GM10266 (cell line): ENCODE results near the gene SOS1.

Source experiments
- DNase-seq: peaks from one replicate; pipeline ENCODE4 v3.0.0; 2012; ENCODE audit errors: extremely low spot score
- TF ChIP-seq, protein P1 (sequence below): IDR thresholded peaks from 2 replicates; pipeline ENCODE4 v1.5.1; 2012; ENCODE audit warnings: mild to moderate bottlenecking, low read depth; ENCODE audit not compliant: control insufficient read depth, insufficient read depth; ENCODE audit errors: missing control alignments

Gene SOS1

DNA sequence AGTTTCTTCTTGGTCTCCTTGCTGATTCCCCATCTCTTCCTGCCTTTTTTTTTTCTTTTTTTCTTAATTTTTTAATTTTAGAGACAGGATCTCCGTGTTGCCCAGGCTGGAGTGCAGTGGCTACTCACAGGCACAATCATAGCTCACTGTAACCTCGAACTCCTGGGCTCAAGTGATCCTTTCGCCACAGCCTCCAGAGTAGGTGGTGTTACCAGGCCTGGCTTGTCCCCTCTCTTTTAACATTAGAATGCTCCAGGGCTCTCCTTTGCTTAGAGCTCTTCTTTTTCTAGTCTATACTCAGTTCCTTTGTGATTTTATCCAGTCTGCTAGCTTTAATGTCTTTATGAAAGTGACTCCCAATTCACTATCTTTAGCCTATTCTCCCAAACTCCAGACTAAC, 141.9 kb downstream of the SOS1 start:
- TF ChIP-seq, protein P1, sequence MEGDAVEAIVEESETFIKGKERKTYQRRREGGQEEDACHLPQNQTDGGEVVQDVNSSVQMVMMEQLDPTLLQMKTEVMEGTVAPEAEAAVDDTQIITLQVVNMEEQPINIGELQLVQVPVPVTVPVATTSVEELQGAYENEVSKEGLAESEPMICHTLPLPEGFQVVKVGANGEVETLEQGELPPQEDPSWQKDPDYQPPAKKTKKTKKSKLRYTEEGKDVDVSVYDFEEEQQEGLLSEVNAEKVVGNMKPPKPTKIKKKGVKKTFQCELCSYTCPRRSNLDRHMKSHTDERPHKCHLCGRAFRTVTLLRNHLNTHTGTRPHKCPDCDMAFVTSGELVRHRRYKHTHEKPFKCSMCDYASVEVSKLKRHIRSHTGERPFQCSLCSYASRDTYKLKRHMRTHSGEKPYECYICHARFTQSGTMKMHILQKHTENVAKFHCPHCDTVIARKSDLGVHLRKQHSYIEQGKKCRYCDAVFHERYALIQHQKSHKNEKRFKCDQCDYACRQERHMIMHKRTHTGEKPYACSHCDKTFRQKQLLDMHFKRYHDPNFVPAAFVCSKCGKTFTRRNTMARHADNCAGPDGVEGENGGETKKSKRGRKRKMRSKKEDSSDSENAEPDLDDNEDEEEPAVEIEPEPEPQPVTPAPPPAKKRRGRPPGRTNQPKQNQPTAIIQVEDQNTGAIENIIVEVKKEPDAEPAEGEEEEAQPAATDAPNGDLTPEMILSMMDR, result no peak
- DNase-seq, result no peak

DNA sequence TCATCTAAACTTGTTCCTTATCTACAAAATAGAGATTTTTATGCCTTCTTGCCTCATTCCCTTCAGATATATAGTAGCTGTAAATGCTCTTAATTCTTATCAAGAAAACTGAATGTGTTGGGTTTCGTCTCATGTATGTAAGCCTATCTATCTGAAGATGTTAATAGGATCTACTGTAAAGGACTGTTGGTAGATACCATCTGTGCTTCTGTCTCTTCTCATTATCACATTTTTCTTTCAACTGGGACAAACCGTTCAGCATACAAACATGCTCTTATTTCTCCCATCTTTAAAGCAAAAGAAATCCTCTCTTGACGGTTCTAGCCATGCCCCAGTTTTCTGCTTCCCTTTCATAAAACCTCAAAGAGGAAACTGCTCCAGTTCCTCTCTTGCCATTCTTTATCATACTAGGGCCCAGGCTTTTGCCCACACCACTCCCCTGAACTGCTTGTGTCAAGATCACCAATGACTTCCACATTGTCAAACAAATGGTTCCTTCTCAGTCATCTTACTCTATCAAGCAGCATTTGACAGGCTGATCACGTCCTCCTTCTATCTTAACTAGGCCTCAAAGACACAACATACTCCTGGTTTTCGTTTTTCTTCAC, 142.5 kb downstream of the SOS1 start:
- TF ChIP-seq, protein P1, result no peak
- no peak for DNase-seq

DNA sequence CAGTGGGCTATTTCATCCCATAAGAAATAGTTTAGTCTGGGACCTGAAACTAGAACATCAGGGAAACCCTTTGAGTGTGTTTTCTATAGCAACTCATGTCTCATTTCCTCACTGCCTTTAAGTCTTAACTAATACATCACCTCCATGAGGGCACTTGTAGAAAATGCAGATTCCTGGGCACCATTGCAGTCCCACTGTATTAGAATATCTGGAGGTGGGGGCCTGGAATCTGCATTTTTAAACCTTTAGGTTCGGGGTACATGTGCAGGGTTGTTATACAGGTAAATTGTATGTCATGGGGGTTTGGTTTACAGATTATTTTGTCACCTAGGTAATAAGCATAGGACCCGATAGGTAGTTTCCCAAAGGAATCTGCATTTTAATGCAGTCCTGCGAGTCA, 143.8 kb downstream of the SOS1 start:
- TF ChIP-seq, protein P1, result no peak
- DNase-seq, result no peak

DNA sequence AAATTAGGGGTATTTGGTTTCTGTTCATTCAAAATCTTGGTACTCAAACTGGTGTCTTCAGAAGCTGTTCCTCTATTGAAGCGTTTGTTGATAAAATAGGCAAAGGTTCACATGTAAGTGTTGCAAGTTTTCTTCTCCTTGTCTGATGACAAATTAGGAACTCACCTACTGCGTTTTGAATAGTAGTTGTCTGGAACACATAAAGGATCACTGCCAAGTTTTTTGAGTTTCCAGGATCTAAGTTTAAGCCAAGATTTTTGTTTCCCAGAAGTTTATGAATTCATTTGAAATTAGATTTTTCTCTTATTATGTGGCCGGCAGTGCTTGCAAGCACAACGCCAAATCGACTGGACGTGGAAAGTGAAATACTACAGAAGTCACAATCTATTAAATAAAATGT, 145.8 kb downstream of the SOS1 start:
- DNase-seq, result no peak
- TF ChIP-seq, protein P1, result no peak

DNA sequence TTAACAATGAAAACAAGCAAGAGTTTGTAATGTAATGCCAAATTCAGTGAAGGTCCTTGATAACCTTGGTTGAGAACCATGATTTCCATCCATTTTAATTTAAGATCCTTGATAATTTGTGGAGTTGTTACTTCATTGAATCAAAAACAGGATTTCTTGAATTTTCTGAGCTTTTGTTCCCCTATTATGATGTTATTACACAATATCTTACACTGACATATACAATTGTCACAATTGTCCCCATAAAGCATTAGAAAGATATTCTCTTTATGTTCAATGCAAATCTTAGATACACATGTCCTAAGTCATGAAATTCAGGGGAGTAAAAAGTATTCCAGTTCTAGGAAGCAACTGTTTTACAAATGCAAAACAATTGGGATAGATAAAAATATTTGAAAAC, 147.6 kb downstream of the SOS1 start:
- no peak for DNase-seq
- TF ChIP-seq, protein P1, result no peak

DNA sequence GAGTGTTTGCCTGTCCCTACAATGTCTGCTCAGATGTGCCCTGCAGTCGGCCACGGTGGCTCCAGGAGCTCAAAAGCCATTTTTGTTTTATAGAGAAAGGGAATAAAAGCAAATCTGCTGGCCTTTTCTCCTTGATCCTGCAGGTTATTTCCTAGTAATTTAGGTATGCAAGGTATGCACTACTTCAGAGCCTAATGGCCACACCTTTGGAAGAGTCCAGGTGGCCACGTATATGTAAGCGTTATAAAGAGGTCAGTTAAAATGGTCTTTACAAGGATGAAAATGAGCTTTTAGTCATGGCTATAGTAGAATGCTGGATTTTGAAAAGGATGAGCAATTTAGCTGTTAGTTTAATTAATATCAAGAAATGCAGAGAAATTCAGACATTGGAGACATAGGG, 149.5 kb downstream of the SOS1 start:
- no peak for DNase-seq
- TF ChIP-seq, protein P1, result no peak

DNA sequence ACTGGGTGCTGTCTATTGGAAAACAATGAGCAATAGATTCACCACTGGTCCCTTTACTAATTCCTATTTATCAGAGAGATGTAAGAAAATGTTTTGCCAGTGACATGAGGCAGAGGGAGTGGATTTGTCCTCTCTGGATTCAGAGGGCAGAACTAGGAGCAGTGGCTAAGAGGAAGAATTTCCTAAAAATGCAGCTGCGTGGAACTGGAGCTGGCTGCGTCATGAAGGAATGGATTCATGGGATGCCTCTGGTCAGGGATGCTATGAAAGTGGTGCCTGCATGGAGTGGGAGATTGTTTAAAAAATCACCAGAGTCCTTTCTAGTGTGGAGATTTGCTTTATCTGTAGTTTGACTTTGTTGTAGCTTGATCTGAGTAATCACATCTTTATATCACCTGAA, 152.8 kb downstream of the SOS1 start:
- TF ChIP-seq, protein P1, result no peak
- DNase-seq, result no peak
